Left ventricle myocardium inferior (tissue), 1 donor: ENCODE results near the gene GPBAR1. TPM values are rescaled to one million over a fixed set of nuclear protein-coding genes. Genes with fewer than 3 reads are reported as not detected.
"Not testable (repeated sequence)": the region's sequence is repeated elsewhere in the genome, so short reads cannot be mapped to it uniquely, and the experiment has no call there.

Experiments
- DNase-seq: peaks from one replicate; pipeline ENCODE4 v3.0.0-alpha.2; 2020
- H3K27ac ChIP-seq: fragments of 200-600 bp; replicated peaks from 2 replicates; pipeline ENCODE4 v1.8.0; 2021
- H3K27me3 ChIP-seq: fragments of 200-600 bp; 2 replicates; pipeline ENCODE4 v1.8.0; 2021; ENCODE audit warnings: low read depth
- H3K36me3 ChIP-seq: fragments of 200-600 bp; 2 replicates; pipeline ENCODE4 v1.8.0; 2021
- H3K4me1 ChIP-seq: fragments of 200-600 bp; 2 replicates; pipeline ENCODE4 v1.8.0; 2021
- H3K4me3 ChIP-seq: fragments of 200-600 bp; 2 replicates; pipeline ENCODE4 v1.8.0; 2021; ENCODE audit warnings: mild to moderate bottlenecking, moderate library complexity
- H3K9me3 ChIP-seq: fragments of 200-600 bp; replicated peaks from 2 replicates; pipeline ENCODE4 v1.8.0; 2021
- CTCF ChIP-seq: fragments of 200-600 bp; IDR thresholded peaks from 2 replicates; pipeline ENCODE4 v1.8.0; 2021; ENCODE audit warnings: antibody characterized with exemption, mild to moderate bottlenecking, borderline replicate concordance
- intact Hi-C: fragments of 100-400 bp; cut with micrococcal nuclease; formaldehyde crosslinking; loops from one replicate; pipeline ENCODE4 v1.11.0; 2022
- total RNA-seq: library from RNA; stranded (reverse); fragmentation: NEBNext Ultra II Directional; extraction: Animal tissue kit (Norgen Biotek cat#: 25700); gene quantifications from one replicate; pipeline ENCODE4 v1.2.1, GENCODE V29; 2021
- donor health status: DM: no; HTN: yes; CAD: no; lungs with severe emphysema.

Gene GPBAR1
- total RNA-seq, 1 donor from 2014 or later: 1.5 TPM

GRCh38 chr2:218269900-218270720, 9.3 kb downstream of the GPBAR1 start, which contains the start of the genes AAMP and PNKD:
Gene AAMP (minus strand): TSS chr2:218270137. CDS start chr2:218270086, 51 bp downstream.
Gene PNKD (plus strand): TSS chr2:218270519. CDS start chr2:218270536, 17 bp downstream.
- intact Hi-C loops: no loop called here
- TF ChIP-seq CTCF: peak; percentile 33
- Histone ChIP-seq H3K4me1 (peaks cover 72% of the 10 kb centered on the region), H3K36me3 (peaks cover 53% of the 10 kb centered on the region), H3K27me3 (no peaks in the 10 kb centered on the region), H3K9me3 (no peaks in the 10 kb centered on the region), H3K27ac (peak within 1 kb of the TSS; percentile 88), H3K4me3 (peak within 1 kb of the TSS; percentile 95)
- peak; percentile 100 for DNase-seq

GRCh38 chr2:218270721-218271486, 10.1 kb downstream of the GPBAR1 start:
- Histone ChIP-seq H3K9me3 (no peaks in the 10 kb centered on the region), H3K4me3 (peak overlapping the region; percentile 95), H3K27ac (peak overlapping the region; percentile 88), H3K4me1 (peaks cover 78% of the 10 kb centered on the region), H3K27me3 (no peaks in the 10 kb centered on the region), H3K36me3 (peaks cover 53% of the 10 kb centered on the region)
- intact Hi-C loops: no loop called here
- TF ChIP-seq CTCF: no peak
- no peak for DNase-seq

GRCh38 chr2:218271487-218271797, 10.6 kb downstream of the GPBAR1 start:
- H3K36me3 ChIP-seq: peaks cover 53% of the 10 kb centered on the region

GRCh38 chr2:218271865-218272530, 11.2 kb downstream of the GPBAR1 start:
- peaks cover 53% of the 10 kb centered on the region for H3K36me3 ChIP-seq
- intact Hi-C loops: no loop called here
- H3K27me3 ChIP-seq: no peaks in the 10 kb centered on the region
- H3K27ac ChIP-seq: peak overlapping the region; percentile 88
- peak overlapping the region; percentile 95 for H3K4me3 ChIP-seq
- H3K4me1 ChIP-seq: peaks cover 83% of the 10 kb centered on the region
- no peaks in the 10 kb centered on the region for H3K9me3 ChIP-seq
- DNase-seq: no peak
- TF ChIP-seq CTCF: no peak

More at GRCh38 chr2:218271487-218271797, 10.6 kb downstream of the GPBAR1 start:
- no peaks in the 10 kb centered on the region for H3K27me3 ChIP-seq
- no peaks in the 10 kb centered on the region for H3K9me3 ChIP-seq
- H3K27ac ChIP-seq: peak overlapping the region; percentile 88
- H3K4me3 ChIP-seq: peak overlapping the region; percentile 95
- intact Hi-C loops: no loop called here
- peaks cover 78% of the 10 kb centered on the region for H3K4me1 ChIP-seq
- no peak for DNase-seq
- TF ChIP-seq CTCF: no peak

- peaks cover 53% of the 10 kb centered on the region for H3K36me3 ChIP-seq
- TF ChIP-seq CTCF: peak; percentile 92
- H3K27ac ChIP-seq: peak overlapping the region; percentile 88
- H3K27me3 ChIP-seq: no peaks in the 10 kb centered on the region
- peak overlapping the region; percentile 95 for H3K4me3 ChIP-seq
- H3K4me1 ChIP-seq: peaks cover 87% of the 10 kb centered on the region
- intact Hi-C loops: no loop called here
- H3K9me3 ChIP-seq: no peaks in the 10 kb centered on the region
- DNase-seq: peak; percentile 86
These were observed 11.9 kb downstream of the GPBAR1 start for GRCh38 chr2:218272531-218273212.

GRCh38 chr2:218273214-218273907, 12.5 kb downstream of the GPBAR1 start:
- peaks cover 53% of the 10 kb centered on the region for H3K36me3 ChIP-seq
- H3K9me3 ChIP-seq, H3K27me3 ChIP-seq, DNase-seq, intact Hi-C loops: not testable (repeated sequence)
- H3K27ac ChIP-seq: peak overlapping the region; percentile 88
- peaks cover 85% of the 10 kb centered on the region for H3K4me1 ChIP-seq
- peak overlapping the region; percentile 95 for H3K4me3 ChIP-seq
